Neural progenitor cell (in vitro differentiated cells): ENCODE data around the gene RUNX1.

Experiments used
- EZH2 ChIP-seq: fragments of 200-600 bp; sonication (generic); IDR thresholded peaks from 2 replicates; pipeline ENCODE4 v1.6.1; 2017; ENCODE audit warnings: antibody characterized with exemption, mild to moderate bottlenecking, moderate library complexity
- EZH2phosphoT487 ChIP-seq: fragments of 200-600 bp; sonication (generic); IDR thresholded peaks from 2 replicates; pipeline ENCODE4 v1.6.1; 2017; ENCODE audit warnings: antibody characterized with exemption
- TF ChIP-seq, protein P1 (sequence below): fragments of 200-600 bp; sonication (generic); IDR thresholded peaks from 2 replicates; pipeline ENCODE4 v1.5.1; 2017; ENCODE audit warnings: antibody characterized with exemption, mild to moderate bottlenecking

- TF ChIP-seq, protein P1, sequence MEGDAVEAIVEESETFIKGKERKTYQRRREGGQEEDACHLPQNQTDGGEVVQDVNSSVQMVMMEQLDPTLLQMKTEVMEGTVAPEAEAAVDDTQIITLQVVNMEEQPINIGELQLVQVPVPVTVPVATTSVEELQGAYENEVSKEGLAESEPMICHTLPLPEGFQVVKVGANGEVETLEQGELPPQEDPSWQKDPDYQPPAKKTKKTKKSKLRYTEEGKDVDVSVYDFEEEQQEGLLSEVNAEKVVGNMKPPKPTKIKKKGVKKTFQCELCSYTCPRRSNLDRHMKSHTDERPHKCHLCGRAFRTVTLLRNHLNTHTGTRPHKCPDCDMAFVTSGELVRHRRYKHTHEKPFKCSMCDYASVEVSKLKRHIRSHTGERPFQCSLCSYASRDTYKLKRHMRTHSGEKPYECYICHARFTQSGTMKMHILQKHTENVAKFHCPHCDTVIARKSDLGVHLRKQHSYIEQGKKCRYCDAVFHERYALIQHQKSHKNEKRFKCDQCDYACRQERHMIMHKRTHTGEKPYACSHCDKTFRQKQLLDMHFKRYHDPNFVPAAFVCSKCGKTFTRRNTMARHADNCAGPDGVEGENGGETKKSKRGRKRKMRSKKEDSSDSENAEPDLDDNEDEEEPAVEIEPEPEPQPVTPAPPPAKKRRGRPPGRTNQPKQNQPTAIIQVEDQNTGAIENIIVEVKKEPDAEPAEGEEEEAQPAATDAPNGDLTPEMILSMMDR = peak; percentile 92
- TF ChIP-seq EZH2 (no peak), EZH2phosphoT487 (no peak)
These were observed 303.4 kb downstream of the RUNX1 start for GRCh38 chr21:34745557-34746255.
